Endothelial cell of umbilical vein (primary cell): ENCODE measurements around the gene BLZF1. TPM values are rescaled to one million over a fixed set of nuclear protein-coding genes. Genes with fewer than 3 reads are reported as not detected.
"Not testable (repeated sequence)": the region's sequence is repeated elsewhere in the genome, so short reads cannot be mapped to it uniquely, and the experiment has no call there.

ENCODE experiments used
- BruUV-seq: library from RNA; stranded (reverse); fragments of 400-500 nt; replicated peaks from 2 replicates; lab custom pipeline; 2021; lab: Mats Ljungman, UMichigan
- CTCF ChIA-PET: fragments of 300-600, 350-600 bp; sonication (Branson Sonifier 250); formaldehyde crosslinking; loops from one replicate; lab custom pipeline; 2021; ENCODE audit warnings: antibody characterized with exemption, inconsistent platforms; lab: Charles Lee
- POLR2A ChIA-PET: fragments of 300-600, 350-600 bp; sonication (Branson Sonifier 250); formaldehyde crosslinking; loops from one replicate; lab custom pipeline; 2021; ENCODE audit warnings: antibody characterized with exemption, inconsistent platforms; lab: Charles Lee
- DNase-seq: peaks from one replicate; pipeline ENCODE4 v3.0.0-alpha.2; 2011; ENCODE audit warnings: low read depth, low spot score
- FAIRE-seq: peaks from 2 replicates; lab custom pipeline; 2011; peaks lifted over from hg19 to GRCh38; lab: Jason Lieb, UNC
- H2AFZ ChIP-seq: 2 replicates; pipeline ENCODE4 v1.6.0; 2012; ENCODE audit warnings: low read depth, low read length, control low read depth, inconsistent platforms
- H3K27ac ChIP-seq: 2 replicates; pipeline ENCODE4 v1.5.1; 2011; ENCODE audit warnings: low read depth, mild to moderate bottlenecking, control low read depth, low read length, moderate library complexity; ENCODE audit not compliant: insufficient read depth
- H3K27me3 ChIP-seq, 2 experiments: 2 replicates each; pipeline versions ENCODE4 v1.6.0 to v1.6.1; 2011; ENCODE audit warnings: low read length in 2 of 2, mixed read lengths in 1 of 2; ENCODE audit not compliant: control insufficient read depth in 2 of 2, insufficient read depth in 2 of 2
- H3K36me3 ChIP-seq, 2 experiments: 2 replicates in 1 of 2; 3 replicates in 1 of 2; pipeline ENCODE4 v1.5.1; 2011; ENCODE audit warnings: low read length in 2 of 2, mild to moderate bottlenecking in 1 of 2, moderate library complexity in 1 of 2; ENCODE audit not compliant: control insufficient read depth in 2 of 2, insufficient read depth in 2 of 2; ENCODE audit errors: extremely low read depth in 1 of 2
- H3K4me1 ChIP-seq: 3 replicates; pipeline ENCODE4 v1.5.1; 2011; ENCODE audit warnings: mild to moderate bottlenecking, low read length; ENCODE audit not compliant: control insufficient read depth, insufficient read depth; ENCODE audit errors: extremely low read depth
- H3K4me2 ChIP-seq: 2 replicates; pipeline ENCODE4 v1.6.1; 2011; ENCODE audit warnings: low read length, control low read depth, mixed read lengths; ENCODE audit not compliant: insufficient read depth
- H3K4me3 ChIP-seq, 3 experiments: fragments of 200-600 bp in 1 of 3; sonication (generic), shearing (Covaris generic) in 1 of 3; replicated peaks in 1 of 3; 2 replicates each; pipeline ENCODE4 v1.5.1; 2011 to 2016; ENCODE audit warnings: control low read depth in 3 of 3, low read length in 3 of 3, mild to moderate bottlenecking in 2 of 3, inconsistent platforms in 1 of 3, low read depth in 1 of 3, moderate library complexity in 1 of 3; ENCODE audit not compliant: insufficient read depth in 1 of 3
- H3K79me2 ChIP-seq: 2 replicates; pipeline ENCODE4 v1.6.0; 2012; ENCODE audit warnings: low read length, inconsistent platforms; ENCODE audit not compliant: control insufficient read depth, insufficient read depth
- H3K9ac ChIP-seq: replicated peaks from 2 replicates; pipeline ENCODE3; 2011; ENCODE audit warnings: low read length, control low read depth; ENCODE audit not compliant: insufficient read depth; ENCODE audit errors: extremely low read depth
- H3K9me1 ChIP-seq: replicated peaks from 3 replicates; pipeline ENCODE4 v1.6.0; 2011; ENCODE audit warnings: mild to moderate bottlenecking, low read length; ENCODE audit not compliant: control insufficient read depth, insufficient read depth; ENCODE audit errors: extremely low read depth
- H3K9me3 ChIP-seq: replicated peaks from 2 replicates; pipeline ENCODE4 v1.5.1; 2012; ENCODE audit warnings: low read length, inconsistent platforms; ENCODE audit not compliant: control insufficient read depth, insufficient read depth
- H4K20me1 ChIP-seq: replicated peaks from 2 replicates; pipeline ENCODE3; 2011; ENCODE audit warnings: mild to moderate bottlenecking, low read length; ENCODE audit not compliant: control insufficient read depth, insufficient read depth; ENCODE audit errors: extremely low read depth
- EZH2 ChIP-seq: IDR thresholded peaks from 2 replicates; pipeline ENCODE4 v1.6.1; 2012; ENCODE audit warnings: borderline replicate concordance, low read depth, mild to moderate bottlenecking, moderate library complexity, low read length, inconsistent platforms; ENCODE audit not compliant: severe bottlenecking
- FOS ChIP-seq: IDR thresholded peaks from 2 replicates; pipeline ENCODE4 v1.6.1; 2011; ENCODE audit warnings: mild to moderate bottlenecking, low read length, moderate library complexity, borderline replicate concordance; ENCODE audit not compliant: insufficient read depth
- GATA2 ChIP-seq: IDR thresholded peaks from 2 replicates; pipeline ENCODE4 v1.7.0; 2011; ENCODE audit warnings: low read depth, mild to moderate bottlenecking, moderate library complexity, mixed read lengths, low read length; ENCODE audit not compliant: insufficient read length, insufficient read depth
- JUN ChIP-seq: IDR thresholded peaks from 2 replicates; pipeline ENCODE4 v1.6.1; 2011; ENCODE audit warnings: borderline replicate concordance, low read depth; ENCODE audit not compliant: insufficient read length, insufficient read depth
- MYC ChIP-seq: IDR thresholded peaks from one replicate; pipeline ENCODE4 v1.6.1; 2011; ENCODE audit warnings: mild to moderate bottlenecking, low read depth, low read length
- POLR2A ChIP-seq: IDR thresholded peaks from 2 replicates; pipeline ENCODE4 v1.6.1; 2012; ENCODE audit warnings: low read depth, mild to moderate bottlenecking, control low read depth, low read length
- POLR2AphosphoS5 ChIP-seq: IDR thresholded peaks from 2 replicates; pipeline ENCODE4 v1.6.1; 2012; ENCODE audit warnings: low read depth, mild to moderate bottlenecking, control low read depth, low read length, moderate library complexity; ENCODE audit not compliant: insufficient read depth
- dilution Hi-C: fragments of 300-500 bp; cut with MboI; formaldehyde crosslinking; loops from one replicate; pipeline ENCODE4 v1.15.0; 2019; ENCODE audit warnings: low sequenced_read_pairs; ENCODE audit not compliant: extremely low pct_ligation_motif_present
- intact Hi-C: fragments of 100-400 bp; cut with micrococcal nuclease; formaldehyde crosslinking; loops from one replicate; pipeline ENCODE4 v1.10.0; 2022
- polyA plus RNA-seq, 4 experiments: library from polyadenylated mRNA; depleted of rRNA in 3 of 4; stranded (reverse) in 3 of 4; unstranded in 1 of 4; fragments of >200 nt; gene quantifications; 2 replicates each; pipeline versions ENCODE4 v1.2.1 to v1.2.3, GENCODE V29; 2011 to 2012; ENCODE audit warnings: missing spikeins in 1 of 4
- total RNA-seq: library from RNA; stranded (reverse); gene quantifications from 2 replicates; pipeline ENCODE4 v1.2.3, GENCODE V29; 2021
- TF ChIP-seq, protein P1 (sequence below): IDR thresholded peaks from 2 replicates; pipeline ENCODE4 v1.6.1; 2011; ENCODE audit not compliant: insufficient read depth, insufficient read length
- TF ChIP-seq, protein P2 (sequence below), 2 donors: IDR thresholded peaks; 1 replicate in 1 of 2; 2 replicates in 1 of 2; pipeline ENCODE4 v1.5.1; 2011; ENCODE audit warnings: low read length in 2 of 2, mild to moderate bottlenecking in 2 of 2, moderate library complexity in 2 of 2, control low read depth in 1 of 2, inconsistent platforms in 1 of 2, low read depth in 1 of 2; ENCODE audit not compliant: insufficient read depth in 1 of 2; ENCODE audit errors: extremely low read depth in 1 of 2

The BLZF1 gene
- total and polyA plus RNA-seq, 2 donors (not counting 3 experiments of a cell fraction or from before 2014, with no cell fraction given) = 4.4 to 19.7 TPM

DNA sequence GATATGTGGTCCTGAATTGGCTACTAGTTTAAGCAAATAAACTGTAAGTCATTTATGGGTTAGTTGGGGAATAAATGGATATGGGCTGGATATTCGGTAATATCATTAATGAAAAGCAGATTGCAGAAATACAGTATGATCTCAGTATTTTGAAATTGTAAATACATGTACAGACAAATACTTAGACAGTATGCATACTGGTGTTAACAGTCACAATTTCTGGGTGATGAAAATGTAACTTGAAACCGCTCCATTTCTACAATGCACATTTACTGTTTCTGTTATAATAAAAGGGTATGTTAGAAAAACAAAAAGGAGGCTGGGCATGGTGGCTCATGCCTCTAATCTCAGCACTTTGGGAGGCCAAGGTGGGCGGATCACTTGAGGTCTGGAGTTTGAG, 28.0 kb downstream of the BLZF1 start:
- no peaks in the 10 kb centered on the region for H4K20me1 ChIP-seq
- no peaks in the 10 kb centered on the region for H3K27me3 ChIP-seq
- CTCF ChIA-PET = no interaction called here
- peaks cover 2 to 4% of the 10 kb centered on the region in 2 experiments for H3K36me3 ChIP-seq
- H3K4me2 ChIP-seq = no peak overlapping the region
- dilution Hi-C loops = no loop called here
- POLR2A ChIA-PET = no interaction called here
- FAIRE-seq (no peak), DNase-seq (no peak)
- no peak overlapping the region for H3K9ac ChIP-seq
- H3K27ac ChIP-seq = no peak overlapping the region
- no peaks in the 10 kb centered on the region for H3K79me2 ChIP-seq
- no peak overlapping the region for H2AFZ ChIP-seq
- H3K4me1 ChIP-seq = no peaks in the 10 kb centered on the region
- BruUV-seq = no TSS peak
- intact Hi-C loops = no loop called here
- no peaks in the 10 kb centered on the region for H3K9me3 ChIP-seq
- no peaks in the 10 kb centered on the region for H3K9me1 ChIP-seq
- no peak for TF ChIP-seq EZH2
- TF ChIP-seq, protein P1, sequence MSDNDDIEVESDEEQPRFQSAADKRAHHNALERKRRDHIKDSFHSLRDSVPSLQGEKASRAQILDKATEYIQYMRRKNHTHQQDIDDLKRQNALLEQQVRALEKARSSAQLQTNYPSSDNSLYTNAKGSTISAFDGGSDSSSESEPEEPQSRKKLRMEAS = no peak
- no peak for TF ChIP-seq GATA2
- no peak for TF ChIP-seq POLR2AphosphoS5
- no peak for TF ChIP-seq POLR2A
- no peak for TF ChIP-seq MYC
- TF ChIP-seq, protein P2, sequence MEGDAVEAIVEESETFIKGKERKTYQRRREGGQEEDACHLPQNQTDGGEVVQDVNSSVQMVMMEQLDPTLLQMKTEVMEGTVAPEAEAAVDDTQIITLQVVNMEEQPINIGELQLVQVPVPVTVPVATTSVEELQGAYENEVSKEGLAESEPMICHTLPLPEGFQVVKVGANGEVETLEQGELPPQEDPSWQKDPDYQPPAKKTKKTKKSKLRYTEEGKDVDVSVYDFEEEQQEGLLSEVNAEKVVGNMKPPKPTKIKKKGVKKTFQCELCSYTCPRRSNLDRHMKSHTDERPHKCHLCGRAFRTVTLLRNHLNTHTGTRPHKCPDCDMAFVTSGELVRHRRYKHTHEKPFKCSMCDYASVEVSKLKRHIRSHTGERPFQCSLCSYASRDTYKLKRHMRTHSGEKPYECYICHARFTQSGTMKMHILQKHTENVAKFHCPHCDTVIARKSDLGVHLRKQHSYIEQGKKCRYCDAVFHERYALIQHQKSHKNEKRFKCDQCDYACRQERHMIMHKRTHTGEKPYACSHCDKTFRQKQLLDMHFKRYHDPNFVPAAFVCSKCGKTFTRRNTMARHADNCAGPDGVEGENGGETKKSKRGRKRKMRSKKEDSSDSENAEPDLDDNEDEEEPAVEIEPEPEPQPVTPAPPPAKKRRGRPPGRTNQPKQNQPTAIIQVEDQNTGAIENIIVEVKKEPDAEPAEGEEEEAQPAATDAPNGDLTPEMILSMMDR (IDR thresholded peaks at IDR 0.05; ENCODE audit: extremely low read depth in 1 of 2, insufficient read depth in 1 of 2, low read depth in 1 of 2, low read length in 2 of 2) = no peak
- no peak for TF ChIP-seq JUN
- TF ChIP-seq FOS = no peak
- H3K4me3 ChIP-seq = no peak overlapping the region

DNA sequence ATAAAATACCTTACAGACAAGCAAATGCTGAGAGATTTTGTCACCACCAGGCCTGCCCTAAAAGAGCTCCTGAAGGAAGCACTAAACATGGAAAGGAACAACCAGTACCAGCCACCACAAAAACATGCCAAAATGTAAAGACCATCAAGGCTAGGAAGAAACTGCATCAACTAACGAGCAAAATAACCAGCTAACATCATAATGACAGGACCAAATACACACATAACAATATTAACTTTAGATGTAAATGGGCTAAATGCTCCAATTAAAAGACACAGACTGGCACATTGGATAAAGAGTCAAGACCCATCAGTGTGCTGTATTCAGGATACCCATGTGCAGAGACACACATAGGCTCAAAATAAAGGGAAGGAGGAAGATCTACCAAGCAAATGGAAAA, 34.6 kb downstream of the BLZF1 start:
- POLR2A ChIA-PET, H4K20me1 ChIP-seq, FAIRE-seq, H3K36me3 ChIP-seq, H3K27ac ChIP-seq, intact Hi-C loops, dilution Hi-C loops, CTCF ChIA-PET, H2AFZ ChIP-seq, H3K4me3 ChIP-seq, H3K79me2 ChIP-seq, H3K9me3 ChIP-seq, H3K4me1 ChIP-seq, H3K9me1 ChIP-seq, BruUV-seq, H3K4me2 ChIP-seq, H3K9ac ChIP-seq, DNase-seq, H3K27me3 ChIP-seq: not testable (repeated sequence)

GRCh38 chr1:169408340-169408739, 40.3 kb downstream of the BLZF1 start:
- POLR2A ChIA-PET, FAIRE-seq, H3K4me1 ChIP-seq: not testable (repeated sequence)

More at GRCh38 chr1:169408340-169408739, 40.3 kb downstream of the BLZF1 start:
- H3K4me3 ChIP-seq, H3K36me3 ChIP-seq, H3K4me2 ChIP-seq, H3K27ac ChIP-seq, CTCF ChIA-PET, BruUV-seq, dilution Hi-C loops, intact Hi-C loops, H3K79me2 ChIP-seq, H3K27me3 ChIP-seq, DNase-seq, H2AFZ ChIP-seq, H3K9me3 ChIP-seq, H3K9me1 ChIP-seq, H3K9ac ChIP-seq, H4K20me1 ChIP-seq: not testable (repeated sequence)
